ENCODE data around the gene PRRT4. TPM values are rescaled to one million over a fixed set of nuclear protein-coding genes. Genes with fewer than 3 reads are reported as not detected.

Gene PRRT4
- total RNA-seq, 1 donor from 2014 or later, result 9.5 TPM

GRCh38 chr7:128392446-128393327, 31.2 kb upstream of the PRRT4 start:
- no peak overlapping the region for H3K4me3 Mint-ChIP-seq
- H3K27me3 Mint-ChIP-seq (ENCODE audit: low read depth), result peaks cover 5% of the 10 kb centered on the region
- H3K36me3 Mint-ChIP-seq, result peaks cover 9% of the 10 kb centered on the region
- H3K27ac Mint-ChIP-seq, result no peak overlapping the region
- no peak for DNase-seq (ENCODE audit: low spot score in 2 of 2, unreplicated experiment in 2 of 2)
- TF ChIP-seq CTCF (IDR thresholded peaks at IDR 0.05; ENCODE audit: unreplicated experiment), result no peak
- no peaks in the 10 kb centered on the region for H3K4me1 Mint-ChIP-seq
- H3K9me3 Mint-ChIP-seq, result no peaks in the 10 kb centered on the region

GRCh38 chr7:128391805-128392204, 30.3 kb upstream of the PRRT4 start:
- Mint-ChIP-seq H3K9me3 (no peaks in the 10 kb centered on the region), H3K4me3 (no peak overlapping the region), H3K27ac (no peak overlapping the region), H3K4me1 (no peaks in the 10 kb centered on the region), H3K36me3 (peaks cover 2% of the 10 kb centered on the region), H3K27me3 (ENCODE audit: low read depth) (peaks cover 5% of the 10 kb centered on the region)
- DNase-seq (ENCODE audit: low spot score in 2 of 2, unreplicated experiment in 2 of 2), result no peak
- TF ChIP-seq CTCF (IDR thresholded peaks at IDR 0.05; ENCODE audit: unreplicated experiment), result no peak

GRCh38 chr7:128390871-128391565, 29.5 kb upstream of the PRRT4 start:
- Mint-ChIP-seq H3K36me3 (no peaks in the 10 kb centered on the region), H3K4me1 (no peaks in the 10 kb centered on the region), H3K27me3 (ENCODE audit: low read depth) (peaks cover 5% of the 10 kb centered on the region), H3K9me3 (no peaks in the 10 kb centered on the region), H3K27ac (no peak overlapping the region), H3K4me3 (no peak overlapping the region)
- DNase-seq (ENCODE audit: low spot score in 2 of 2, unreplicated experiment in 2 of 2), result no peak
- TF ChIP-seq CTCF (IDR thresholded peaks at IDR 0.05; ENCODE audit: unreplicated experiment), result no peak

- peaks cover 5% of the 10 kb centered on the region for H3K27me3 Mint-ChIP-seq (ENCODE audit: low read depth)
- H3K4me3 Mint-ChIP-seq, result no peak overlapping the region
These were observed 28.3 kb upstream of the PRRT4 start for GRCh38 chr7:128389618-128390329.

More at GRCh38 chr7:128389618-128390329, 28.3 kb upstream of the PRRT4 start:
- Mint-ChIP-seq H3K9me3 (no peaks in the 10 kb centered on the region), H3K36me3 (no peaks in the 10 kb centered on the region), H3K27ac (no peak overlapping the region), H3K4me1 (no peaks in the 10 kb centered on the region)
- DNase-seq (ENCODE audit: low spot score in 2 of 2, unreplicated experiment in 2 of 2), result no peak
- no peak for TF ChIP-seq CTCF (IDR thresholded peaks at IDR 0.05; ENCODE audit: unreplicated experiment)
